Retinal pigment epithelial cell (primary cell): ENCODE data around the gene DOCK4.

ENCODE experiments used
- DNase-seq: peaks from one replicate; pipeline ENCODE4 v3.0.0-alpha.2; 2010; ENCODE audit warnings: low read depth
- H3K4me3 ChIP-seq: 2 replicates; pipeline ENCODE4 v1.5.1; 2011; ENCODE audit warnings: mild to moderate bottlenecking, low read length, control low read depth, moderate library complexity
- TF ChIP-seq, protein P1 (sequence below): conservative IDR thresholded peaks from 2 replicates; pipeline ENCODE4 v1.5.1; 2011; ENCODE audit warnings: low read depth, low read length, control low read depth, inconsistent platforms

DOCK4 gene

DNA sequence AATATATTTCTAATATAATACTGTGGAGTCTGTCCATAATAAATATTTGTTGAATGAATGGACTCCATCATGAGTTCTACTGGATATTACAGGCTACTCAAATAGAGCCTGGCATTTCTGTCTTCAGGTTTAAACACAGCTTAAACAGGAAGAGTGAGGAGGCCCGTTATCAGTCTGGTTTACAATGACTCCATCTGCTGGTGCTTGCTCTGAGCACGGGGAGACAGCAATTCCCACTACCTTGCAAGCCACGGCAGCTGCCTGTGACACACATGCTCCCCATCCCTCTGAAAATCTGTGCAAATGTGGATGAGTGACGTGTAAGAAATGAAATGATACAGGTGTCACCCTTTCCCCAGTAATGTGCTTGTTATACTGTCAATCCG is 350.4 kb downstream of the DOCK4 start:
- H3K4me3 ChIP-seq: no peak overlapping the region
- TF ChIP-seq, protein P1, sequence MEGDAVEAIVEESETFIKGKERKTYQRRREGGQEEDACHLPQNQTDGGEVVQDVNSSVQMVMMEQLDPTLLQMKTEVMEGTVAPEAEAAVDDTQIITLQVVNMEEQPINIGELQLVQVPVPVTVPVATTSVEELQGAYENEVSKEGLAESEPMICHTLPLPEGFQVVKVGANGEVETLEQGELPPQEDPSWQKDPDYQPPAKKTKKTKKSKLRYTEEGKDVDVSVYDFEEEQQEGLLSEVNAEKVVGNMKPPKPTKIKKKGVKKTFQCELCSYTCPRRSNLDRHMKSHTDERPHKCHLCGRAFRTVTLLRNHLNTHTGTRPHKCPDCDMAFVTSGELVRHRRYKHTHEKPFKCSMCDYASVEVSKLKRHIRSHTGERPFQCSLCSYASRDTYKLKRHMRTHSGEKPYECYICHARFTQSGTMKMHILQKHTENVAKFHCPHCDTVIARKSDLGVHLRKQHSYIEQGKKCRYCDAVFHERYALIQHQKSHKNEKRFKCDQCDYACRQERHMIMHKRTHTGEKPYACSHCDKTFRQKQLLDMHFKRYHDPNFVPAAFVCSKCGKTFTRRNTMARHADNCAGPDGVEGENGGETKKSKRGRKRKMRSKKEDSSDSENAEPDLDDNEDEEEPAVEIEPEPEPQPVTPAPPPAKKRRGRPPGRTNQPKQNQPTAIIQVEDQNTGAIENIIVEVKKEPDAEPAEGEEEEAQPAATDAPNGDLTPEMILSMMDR: peak; percentile 39
- no peak for DNase-seq

GRCh38 chr7:111855161-111855841 is 350.9 kb downstream of the DOCK4 start:
- TF ChIP-seq, protein P1: peak; percentile 75
- H3K4me3 ChIP-seq: no peak overlapping the region
- DNase-seq: no peak

- DNase-seq: no peak
- no peak overlapping the region for H3K4me3 ChIP-seq
- TF ChIP-seq, protein P1: peak; percentile 32
These were observed 352.8 kb downstream of the DOCK4 start for GRCh38 chr7:111853201-111853990.

DNA sequence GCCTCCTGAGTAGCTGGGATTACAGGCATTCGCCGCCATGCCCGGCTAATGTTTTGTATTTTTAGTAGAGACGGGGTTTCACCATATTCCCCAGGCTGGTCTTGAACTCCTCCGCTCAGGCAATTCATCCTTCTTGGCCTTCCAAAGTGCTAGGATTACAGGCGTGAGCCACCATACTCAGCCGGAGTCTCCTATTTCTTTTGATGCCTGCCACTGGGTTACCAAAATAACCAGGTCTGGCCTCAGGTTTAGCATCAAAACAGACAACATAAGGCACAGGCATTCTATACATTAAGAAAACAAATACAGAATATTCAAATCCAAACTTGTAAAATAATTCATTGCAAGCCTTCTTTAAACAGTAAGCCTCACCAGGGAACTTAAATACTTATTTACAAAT is 354.1 kb downstream of the DOCK4 start:
- TF ChIP-seq, protein P1: no peak
- H3K4me3 ChIP-seq: no peak overlapping the region

DNA sequence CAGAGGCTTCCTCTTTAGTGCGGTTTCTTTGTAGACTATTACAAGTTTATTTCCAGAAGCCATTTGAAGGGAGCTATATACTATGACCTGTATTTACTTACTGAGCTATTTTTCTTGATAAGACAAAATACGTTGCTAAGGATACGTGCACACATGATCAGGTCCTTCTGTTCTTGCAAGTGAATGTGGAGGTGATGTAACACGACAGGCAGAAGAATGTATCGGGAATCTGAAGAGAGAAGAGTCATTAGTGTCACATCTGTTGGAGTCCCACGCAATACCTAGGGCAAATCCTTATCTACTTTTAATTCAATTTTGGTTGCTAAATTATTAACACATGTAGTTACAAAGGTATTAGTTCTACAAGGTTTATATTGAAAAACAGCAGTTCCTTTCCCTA is 359.3 kb downstream of the DOCK4 start:
- no peak for DNase-seq
- TF ChIP-seq, protein P1: no peak
- no peak overlapping the region for H3K4me3 ChIP-seq

More for the DNA sequence above, 354.1 kb downstream of the DOCK4 start:
- DNase-seq: no peak

DNA sequence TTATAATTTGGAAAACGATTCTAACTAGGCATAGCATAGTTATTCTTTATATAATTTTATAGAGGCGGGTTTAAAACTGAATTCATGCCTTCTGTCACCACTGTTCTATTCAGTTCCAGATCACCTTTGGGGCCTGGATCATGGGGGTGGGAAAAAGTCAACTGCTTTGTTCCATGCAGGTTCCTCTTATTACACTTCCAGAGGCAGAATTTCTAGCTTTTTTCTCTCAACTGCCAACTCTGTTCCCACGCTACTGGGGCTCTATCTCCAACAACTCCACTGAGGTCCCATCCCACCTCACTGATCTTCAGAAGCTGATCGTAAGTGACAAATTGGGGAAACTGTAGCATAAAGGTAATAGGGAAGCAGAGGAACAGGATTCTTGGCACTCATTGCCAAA is 360.3 kb downstream of the DOCK4 start:
- TF ChIP-seq, protein P1: no peak
- DNase-seq: no peak
- H3K4me3 ChIP-seq: no peak overlapping the region
